Large intestine (tissue), 3 donors: Measurements from ENCODE around the gene DLD. TPM values are rescaled to one million over a fixed set of nuclear protein-coding genes. Genes with fewer than 3 reads are reported as not detected.

ENCODE experiments used
- DNase-seq, 2 donors: peaks; one replicate each; pipeline versions ENCODE4 v3.0.0 to v3.0.0-alpha.2; 2013
- H3K27ac ChIP-seq: one replicate; pipeline ENCODE4 v1.5.1; 2013; ENCODE audit warnings: low read length
- H3K27me3 ChIP-seq: 2 replicates; pipeline ENCODE4 v1.6.1; 2013; ENCODE audit warnings: low read length; ENCODE audit not compliant: control insufficient read depth, insufficient read depth
- H3K36me3 ChIP-seq: 2 replicates; pipeline ENCODE4 v1.6.1; 2013; ENCODE audit warnings: low read length; ENCODE audit not compliant: control insufficient read depth, insufficient read depth
- H3K4me1 ChIP-seq: one replicate; pipeline ENCODE4 v1.6.1; 2013; ENCODE audit warnings: low read length; ENCODE audit not compliant: control insufficient read depth, insufficient read depth
- H3K4me3 ChIP-seq: one replicate; pipeline ENCODE4 v1.5.1; 2013; ENCODE audit warnings: low read length
- H3K9me3 ChIP-seq: one replicate; pipeline ENCODE4 v1.6.1; 2013; ENCODE audit warnings: mild to moderate bottlenecking, low read depth, low read length, moderate library complexity; ENCODE audit not compliant: control insufficient read depth
- WGBS: methylation state at CpG from one replicate; pipeline ENCODE4 v1.1.5; 2013; ENCODE audit warnings: low lambda C conversion rate; ENCODE audit not compliant: insufficient coverage; 5-methylcytosine and 5-hydroxymethylcytosine counted together
- polyA plus RNA-seq: library from polyadenylated mRNA; unstranded; fragments of 120-200 nt; gene quantifications from one replicate; pipeline ENCODE4 v1.2.1, GENCODE V29; 2013

Gene DLD
- polyA plus RNA-seq, 1 donor: 100 TPM

DNA sequence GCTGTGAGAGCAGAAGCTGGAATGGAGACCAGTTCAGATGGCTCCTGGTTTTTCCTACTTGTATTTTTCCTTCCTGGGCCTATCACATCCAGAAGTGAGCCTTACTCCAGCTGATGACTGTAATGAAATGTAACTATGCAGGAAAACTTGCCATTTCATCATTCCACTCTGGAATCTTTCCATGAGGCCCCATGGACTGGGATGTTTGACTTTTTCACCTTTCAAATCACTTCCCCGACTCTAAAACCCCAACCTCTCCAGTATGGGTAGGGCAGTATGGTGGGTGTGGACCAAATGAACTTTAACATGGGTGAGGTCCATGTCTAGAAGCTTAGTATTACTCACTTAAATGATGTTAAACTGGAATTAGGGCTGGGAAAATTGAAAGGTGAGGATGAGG, 40.3 kb upstream of the DLD start:
- Histone ChIP-seq H3K27me3 (no peaks in the 10 kb centered on the region), H3K4me3 (no peak overlapping the region), H3K27ac (peak overlapping the region; percentile 71), H3K36me3 (no peaks in the 10 kb centered on the region), H3K4me1 (peaks cover 9% of the 10 kb centered on the region), H3K9me3 (peaks cover 8% of the 10 kb centered on the region)
- peak; percentile 76 to 89 for DNase-seq
- WGBS: no CpG with 5 or more reads among the region's 1 CpG

DNA sequence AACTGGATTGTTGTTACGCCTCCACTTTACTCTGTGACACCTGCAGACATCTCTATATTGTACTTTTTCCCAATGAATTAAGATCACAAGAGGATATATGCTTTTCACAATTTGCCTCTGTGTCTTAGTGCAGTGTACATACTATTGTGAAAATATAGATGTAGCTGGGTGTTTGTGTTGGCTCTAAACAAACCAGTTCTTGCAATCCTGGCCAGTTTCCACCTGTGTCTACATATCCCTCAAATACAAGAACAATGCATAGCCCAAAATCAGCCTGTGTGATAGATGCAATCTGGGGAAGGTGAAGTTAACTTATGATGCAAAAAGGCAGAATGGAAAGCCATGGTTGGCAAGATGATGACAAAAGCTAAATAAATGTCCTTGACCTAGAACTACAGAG, 36.5 kb upstream of the DLD start:
- no peaks in the 10 kb centered on the region for H3K9me3 ChIP-seq
- H3K4me3 ChIP-seq: no peak overlapping the region
- no peak for DNase-seq
- no peaks in the 10 kb centered on the region for H3K27me3 ChIP-seq
- peaks cover 26% of the 10 kb centered on the region for H3K4me1 ChIP-seq
- no CpG with 5 or more reads among the region's 1 CpG for WGBS
- no peak overlapping the region for H3K27ac ChIP-seq
- H3K36me3 ChIP-seq: no peaks in the 10 kb centered on the region

DNA sequence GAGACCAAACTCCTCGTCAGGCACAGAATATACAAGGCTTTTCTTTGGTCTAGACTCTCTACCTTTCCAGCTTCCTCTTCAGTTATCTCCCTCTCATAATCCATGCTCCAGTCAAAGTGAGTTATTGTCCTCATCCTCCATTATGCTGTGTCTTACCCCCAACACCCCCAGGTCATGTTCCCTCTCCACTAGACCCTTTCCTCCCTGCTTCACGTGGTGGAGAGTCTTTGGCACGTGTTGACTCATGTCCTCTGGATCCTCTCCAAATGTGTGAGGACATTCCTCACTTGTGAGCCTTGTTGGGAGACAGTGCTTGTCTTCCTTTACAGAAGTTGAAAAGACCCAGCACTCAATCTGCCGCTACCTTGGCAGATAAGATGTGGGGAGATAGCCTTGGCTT, 36.0 kb upstream of the DLD start:
- Histone ChIP-seq H3K27me3 (no peaks in the 10 kb centered on the region), H3K4me1 (peaks cover 32% of the 10 kb centered on the region), H3K9me3 (no peaks in the 10 kb centered on the region), H3K4me3 (no peak overlapping the region), H3K27ac (no peak overlapping the region), H3K36me3 (no peaks in the 10 kb centered on the region)
- WGBS: 100% methylated on average over 1 of the region's 4 CpGs
- DNase-seq: no peak

DNA sequence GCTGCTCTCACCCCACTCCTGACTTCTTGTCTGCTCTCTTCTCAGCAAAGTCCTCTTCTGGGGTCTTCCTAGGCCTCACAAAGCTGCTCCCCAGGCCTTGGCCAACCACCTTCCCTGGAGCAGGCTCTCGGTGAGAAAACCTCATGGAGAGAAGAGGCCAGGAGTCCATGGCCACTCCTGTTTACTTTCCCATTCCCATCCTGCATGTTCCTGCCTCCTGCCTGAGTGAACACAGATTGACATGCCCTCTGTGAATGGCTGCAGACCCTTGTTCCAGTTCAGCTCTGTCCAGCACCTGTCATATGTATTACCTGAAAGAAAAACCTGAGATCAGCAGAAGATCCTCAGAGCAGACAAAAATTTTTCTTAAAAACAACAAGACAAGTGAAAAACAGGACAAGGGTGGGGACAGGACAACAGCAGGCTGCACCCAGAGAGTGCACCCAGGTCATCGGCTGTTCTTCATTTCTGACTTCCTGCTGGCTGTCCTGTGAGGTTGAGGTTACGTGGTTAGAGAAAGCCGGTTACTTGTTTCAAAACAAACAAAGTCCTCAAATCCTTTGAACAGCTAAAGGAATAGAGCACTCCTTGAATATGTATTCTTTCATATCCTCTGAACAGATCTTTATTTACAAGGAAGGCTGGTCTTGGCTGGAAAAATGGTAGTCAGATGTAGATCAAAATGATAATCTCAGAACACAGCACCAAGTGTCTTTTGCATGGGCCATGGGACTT, 34.0 kb upstream of the DLD start:
- H3K4me3 ChIP-seq: no peak overlapping the region
- DNase-seq: peak in 1 of 2 donors; percentile 72
- no peaks in the 10 kb centered on the region for H3K9me3 ChIP-seq
- no CpG with 5 or more reads among the region's 4 CpGs for WGBS
- H3K27me3 ChIP-seq: no peaks in the 10 kb centered on the region
- no peaks in the 10 kb centered on the region for H3K36me3 ChIP-seq
- peaks cover 36% of the 10 kb centered on the region for H3K4me1 ChIP-seq
- H3K27ac ChIP-seq: peak overlapping the region; percentile 41

DNA sequence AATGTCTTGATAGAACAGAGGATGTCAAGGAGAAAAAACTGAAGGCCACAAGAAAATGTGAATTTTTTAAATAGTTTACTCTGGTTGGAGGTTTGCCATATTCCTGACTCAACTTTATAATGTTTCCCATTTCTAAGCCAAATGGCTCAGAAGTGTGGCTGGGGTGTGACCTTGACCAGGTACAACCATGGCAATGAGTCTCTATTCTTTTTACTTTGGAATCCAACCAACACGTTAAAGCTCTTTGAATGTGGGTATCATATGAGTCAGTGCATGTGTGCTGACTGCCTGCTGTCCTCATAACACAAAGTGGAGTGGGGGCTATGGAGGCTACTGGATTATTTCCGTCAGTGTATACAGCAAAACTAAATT, 33.5 kb upstream of the DLD start:
- peaks cover 37% of the 10 kb centered on the region for H3K4me1 ChIP-seq
- H3K27me3 ChIP-seq: no peaks in the 10 kb centered on the region
- 100% methylated on average over 1 of the region's 2 CpGs for WGBS
- H3K9me3 ChIP-seq: no peaks in the 10 kb centered on the region
- no peak overlapping the region for H3K4me3 ChIP-seq
- no peaks in the 10 kb centered on the region for H3K36me3 ChIP-seq
- no peak overlapping the region for H3K27ac ChIP-seq
- DNase-seq: no peak

DNA sequence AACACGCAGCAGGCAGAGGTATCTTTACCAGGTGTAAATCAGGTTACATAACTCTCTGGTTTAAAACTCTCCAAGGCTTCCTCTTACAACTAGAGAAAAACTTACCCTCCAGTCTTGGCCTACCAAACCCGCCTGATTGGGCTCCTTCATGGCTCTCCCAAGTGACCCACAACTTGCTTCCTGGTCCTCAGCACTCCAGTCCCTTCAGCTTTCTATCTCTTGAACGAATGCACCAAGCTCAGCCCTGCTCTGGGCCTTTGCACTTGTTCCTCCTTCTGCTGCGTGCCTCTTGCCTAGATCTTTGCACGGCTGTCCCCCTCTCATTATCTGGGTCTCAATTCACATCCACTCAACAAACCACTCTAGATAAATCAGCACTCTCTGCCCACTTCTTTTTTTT, 32.7 kb upstream of the DLD start:
- H3K27me3 ChIP-seq: no peaks in the 10 kb centered on the region
- H3K4me3 ChIP-seq: no peak overlapping the region
- H3K4me1 ChIP-seq: peaks cover 37% of the 10 kb centered on the region
- no CpG with 5 or more reads among the region's 5 CpGs for WGBS
- DNase-seq: no peak
- H3K27ac ChIP-seq: no peak overlapping the region
- H3K36me3 ChIP-seq: no peaks in the 10 kb centered on the region
- no peaks in the 10 kb centered on the region for H3K9me3 ChIP-seq

DNA sequence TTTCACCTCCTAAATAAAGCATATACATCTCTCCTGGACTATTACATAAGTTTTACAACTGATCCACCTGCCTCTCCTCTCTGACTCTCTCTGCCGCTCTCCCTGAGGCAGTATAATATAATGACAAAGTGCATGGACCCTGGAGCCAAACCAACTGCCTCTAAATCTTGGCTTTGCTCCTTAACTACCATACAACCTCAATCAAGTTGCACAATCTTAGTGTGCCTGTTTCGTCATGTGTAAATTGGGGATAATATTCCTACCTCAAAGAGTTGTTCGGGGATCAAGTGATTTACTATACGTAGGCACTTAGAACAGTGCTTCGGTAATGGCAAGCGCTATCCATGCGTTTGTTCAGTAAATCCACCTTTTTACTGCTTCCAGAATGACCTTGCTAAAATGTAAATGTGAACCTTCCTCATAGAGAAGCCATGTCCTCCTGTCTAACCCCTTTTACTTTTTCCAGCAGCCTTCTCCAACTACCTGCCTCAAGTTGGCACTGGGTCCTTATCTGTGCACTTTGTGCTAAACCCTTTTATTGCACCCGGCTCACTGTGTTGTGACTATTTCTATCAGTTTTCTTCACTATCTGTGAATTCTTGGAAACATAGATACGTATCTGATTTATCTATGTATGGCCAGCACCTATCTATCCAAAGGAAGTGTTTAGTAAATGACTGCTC, 30.6 kb upstream of the DLD start:
- WGBS: no CpG with 5 or more reads among the region's 9 CpGs
- peak; percentile 88 to 97 for DNase-seq
- Histone ChIP-seq H3K27ac (peak overlapping the region; percentile 63), H3K4me3 (no peak overlapping the region), H3K4me1 (peaks cover 37% of the 10 kb centered on the region), H3K36me3 (no peaks in the 10 kb centered on the region), H3K9me3 (no peaks in the 10 kb centered on the region), H3K27me3 (no peaks in the 10 kb centered on the region)

DNA sequence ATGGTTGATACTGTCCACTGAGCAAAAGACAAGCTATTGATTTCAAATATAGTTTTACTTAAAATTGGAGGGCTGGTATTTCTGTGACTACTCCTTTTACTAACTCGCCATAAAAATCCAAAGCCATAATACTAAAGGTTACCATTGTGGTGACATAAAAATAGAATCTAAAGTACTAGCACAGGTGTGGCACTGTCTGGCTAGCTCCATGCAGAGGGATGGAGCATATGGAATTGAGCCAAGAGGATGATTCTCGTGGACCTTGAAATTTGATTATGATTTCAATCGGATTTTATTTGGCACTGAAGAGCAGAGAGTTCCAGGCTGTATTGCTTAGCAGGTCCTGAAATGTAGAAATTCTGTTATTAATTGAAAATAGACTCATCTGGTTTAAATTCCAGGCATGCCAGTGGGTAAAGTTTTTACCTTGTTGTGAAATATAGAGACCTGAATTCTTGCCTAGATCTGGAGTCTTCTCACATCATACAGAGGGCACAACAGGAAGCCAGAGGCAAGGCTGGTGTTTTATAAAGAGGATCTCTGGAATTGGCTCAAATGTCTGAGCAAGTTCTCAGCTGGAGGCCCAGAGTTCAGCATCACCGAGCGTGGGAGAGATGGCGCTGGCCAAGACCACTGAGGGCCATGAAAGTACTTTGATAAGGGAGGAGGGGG, 29.9 kb upstream of the DLD start:
- Histone ChIP-seq H3K36me3 (no peaks in the 10 kb centered on the region), H3K4me1 (peaks cover 37% of the 10 kb centered on the region), H3K27me3 (no peaks in the 10 kb centered on the region), H3K27ac (peak overlapping the region; percentile 63), H3K9me3 (no peaks in the 10 kb centered on the region), H3K4me3 (no peak overlapping the region)
- DNase-seq: no peak
- WGBS: no CpG with 5 or more reads among the region's 6 CpGs

DNA sequence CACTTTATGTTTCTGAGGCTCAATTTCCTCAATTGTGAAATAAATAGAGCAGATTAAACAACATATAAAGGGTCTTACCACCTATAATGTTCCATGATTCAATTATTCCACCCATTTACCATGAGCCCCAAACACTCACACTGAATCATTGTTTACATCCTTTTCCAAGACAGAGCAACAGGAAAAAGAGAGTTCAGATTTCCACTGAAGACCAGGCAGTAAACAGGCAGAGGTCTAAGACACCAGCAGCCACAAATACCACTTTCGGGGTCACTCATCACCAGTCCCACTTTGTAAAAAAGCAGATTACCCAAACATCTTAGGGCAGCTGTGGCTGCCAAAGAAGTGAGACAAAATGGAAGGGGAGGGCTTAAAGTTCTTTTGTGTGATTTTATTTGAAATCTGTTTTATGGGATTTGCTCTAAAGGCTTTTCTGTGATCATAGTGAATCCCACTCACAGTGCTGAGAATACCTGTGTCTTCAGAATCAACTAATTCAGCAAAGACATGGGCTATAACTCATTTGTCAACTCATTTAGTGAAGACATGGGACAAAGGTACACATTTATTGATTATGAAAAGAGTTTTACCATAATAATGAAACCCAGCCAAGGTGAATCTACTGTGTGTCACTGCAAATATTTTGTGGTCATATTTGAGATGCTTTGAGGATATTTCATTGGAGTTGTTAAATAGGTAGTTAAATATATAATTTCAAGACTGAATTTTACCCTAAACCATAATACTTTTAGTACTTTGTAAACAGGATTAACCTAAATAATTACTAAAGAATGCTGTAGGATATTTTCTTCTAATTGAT, 24.8 kb upstream of the DLD start:
- Histone ChIP-seq H3K27ac (no peak overlapping the region), H3K4me1 (peaks cover 9% of the 10 kb centered on the region), H3K9me3 (no peaks in the 10 kb centered on the region), H3K4me3 (no peak overlapping the region), H3K27me3 (no peaks in the 10 kb centered on the region), H3K36me3 (no peaks in the 10 kb centered on the region)
- WGBS: no CpG with 5 or more reads among the region's 1 CpG
- DNase-seq: no peak

DNA sequence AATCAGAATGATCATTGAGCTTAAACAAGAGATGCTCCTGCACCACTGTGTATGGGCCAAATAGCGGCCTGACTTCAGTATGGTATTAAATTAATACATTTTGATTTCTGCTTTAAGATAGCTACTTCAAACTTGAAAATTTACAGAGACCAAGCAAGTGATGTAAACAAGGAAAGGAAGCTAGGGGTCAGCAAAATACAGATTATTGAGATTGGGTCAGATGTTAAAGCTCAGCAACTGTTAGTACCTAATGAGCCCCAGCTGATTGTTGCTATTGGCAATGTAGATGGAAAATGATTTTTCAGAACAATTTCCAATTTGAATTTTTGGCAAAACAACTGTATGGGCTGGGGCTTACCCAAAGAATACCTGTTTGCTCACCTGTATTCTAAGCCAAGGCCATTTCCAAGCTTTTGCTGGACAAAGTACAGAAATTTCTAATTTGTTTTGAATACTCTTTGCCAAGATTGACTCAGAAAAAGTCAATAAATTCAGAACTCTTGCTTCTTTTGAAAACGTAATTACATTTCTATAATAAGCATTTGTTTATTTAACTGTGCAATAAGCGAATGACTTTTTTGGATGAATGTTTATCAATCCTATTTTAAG, 23.0 kb upstream of the DLD start:
- WGBS: 57% methylated on average over 2 of the region's 3 CpGs
- no peak overlapping the region for H3K27ac ChIP-seq

More for the DNA sequence above, 23.0 kb upstream of the DLD start:
- no peaks in the 10 kb centered on the region for H3K4me1 ChIP-seq
- H3K4me3 ChIP-seq: no peak overlapping the region
- H3K9me3 ChIP-seq: no peaks in the 10 kb centered on the region
- no peak for DNase-seq
- no peaks in the 10 kb centered on the region for H3K36me3 ChIP-seq
- H3K27me3 ChIP-seq: no peaks in the 10 kb centered on the region
